Measurements from ENCODE around the gene JUNB.

JUNB gene

GRCh38 chr19:12774588-12775555, 16.4 kb upstream of the JUNB start, which contains the start of gene HOOK2:
HOOK2 (minus strand) TSS chr19:12775552; CDS start chr19:12775449, 103 bp downstream.
- peak; percentile 91 for DNase-seq

DNA sequence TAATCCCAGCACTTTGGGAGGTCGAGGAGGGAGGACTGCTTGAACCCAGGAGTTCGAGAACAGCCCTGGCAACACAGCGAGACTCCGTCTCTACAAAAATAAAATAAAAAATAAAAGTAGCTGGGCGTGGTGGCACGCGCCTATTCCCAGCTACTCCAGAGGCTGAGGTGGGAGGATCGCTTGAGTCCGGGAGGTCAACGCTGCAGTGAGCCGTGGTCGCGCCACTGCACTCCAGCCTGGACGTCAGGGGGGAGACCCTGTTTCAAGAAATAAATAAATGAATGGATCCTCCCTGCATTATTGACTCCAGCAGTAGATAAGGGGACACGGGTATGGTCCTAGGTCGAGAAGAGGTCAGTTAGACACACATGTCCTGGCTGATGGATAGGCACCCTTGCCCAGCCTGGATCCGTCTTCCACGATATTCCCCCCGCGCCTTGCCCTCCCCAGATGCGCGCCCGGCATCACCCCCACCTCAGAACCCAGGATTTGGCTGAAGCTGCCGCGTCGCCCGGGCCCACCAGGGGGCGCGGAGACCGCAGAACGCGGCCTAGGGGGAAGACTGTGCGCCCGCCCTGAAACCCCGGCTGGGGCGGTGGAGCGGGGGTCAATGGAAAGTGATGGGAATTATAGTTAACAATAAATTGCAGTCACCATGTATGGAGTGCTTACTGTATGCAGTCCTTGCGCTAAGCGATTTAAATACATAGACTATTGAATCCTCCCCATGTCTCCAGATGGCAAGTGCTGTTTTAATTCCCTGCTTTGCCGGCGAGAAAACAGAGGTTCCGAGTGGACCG, 13.9 kb upstream of the JUNB start:
- peak; percentile 62 for DNase-seq

DNA sequence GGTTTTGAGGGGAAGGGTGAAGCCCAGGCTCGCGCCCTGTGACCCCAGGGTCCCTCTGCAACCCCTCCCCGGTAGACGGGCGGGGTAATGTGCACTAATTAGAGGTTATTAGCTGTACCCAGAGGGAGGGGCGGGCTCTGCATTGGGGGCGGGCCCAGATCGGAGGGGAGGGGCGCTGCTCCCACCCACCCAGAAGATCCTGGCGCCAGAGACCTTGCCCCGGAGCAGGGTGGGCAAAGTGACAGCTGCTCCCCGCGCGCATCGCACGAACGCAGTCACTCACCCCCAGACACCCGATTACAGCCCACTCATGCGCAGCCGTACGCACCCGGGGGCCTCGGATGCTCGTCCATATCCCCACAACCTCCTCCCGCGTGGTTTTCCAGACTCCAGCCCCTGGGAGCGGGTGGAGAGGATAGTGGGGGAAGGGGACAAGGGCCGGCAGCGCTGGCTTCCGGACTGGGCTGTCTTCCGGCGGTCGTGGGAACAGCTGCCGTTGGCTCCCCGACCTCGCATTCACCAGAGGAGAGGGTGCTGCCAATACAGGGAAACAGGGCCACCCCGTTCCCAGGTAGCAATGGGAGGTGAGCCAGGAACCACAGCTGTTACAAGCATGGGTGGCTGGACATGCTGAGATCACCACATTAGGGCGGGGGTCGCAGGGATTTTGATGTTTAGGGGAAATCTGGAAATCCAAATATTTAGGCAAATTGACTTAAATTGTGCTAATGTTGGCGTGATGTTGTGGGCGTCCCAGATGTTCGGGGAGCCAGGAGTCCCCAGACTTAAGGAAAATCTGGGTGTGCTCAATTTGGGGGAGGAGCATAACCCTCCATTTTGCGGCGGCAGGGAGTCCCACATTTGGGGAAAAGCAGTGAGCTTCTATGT, 13.0 kb upstream of the JUNB start:
- peak; percentile 67 for DNase-seq

DNA sequence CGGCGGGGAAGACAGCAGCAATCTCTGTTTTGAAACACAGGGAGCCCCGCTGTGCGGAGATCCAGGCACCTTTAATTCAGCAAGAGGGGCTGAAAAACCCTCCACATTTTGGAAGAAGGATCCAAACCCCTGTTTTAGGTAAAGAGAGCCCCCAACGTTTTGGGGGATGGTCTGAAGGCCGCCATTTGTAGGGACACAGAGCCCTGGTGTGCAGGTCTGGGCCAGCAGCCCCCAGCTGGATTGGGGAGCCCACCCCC, 12.5 kb upstream of the JUNB start:
- no peak for DNase-seq

DNA sequence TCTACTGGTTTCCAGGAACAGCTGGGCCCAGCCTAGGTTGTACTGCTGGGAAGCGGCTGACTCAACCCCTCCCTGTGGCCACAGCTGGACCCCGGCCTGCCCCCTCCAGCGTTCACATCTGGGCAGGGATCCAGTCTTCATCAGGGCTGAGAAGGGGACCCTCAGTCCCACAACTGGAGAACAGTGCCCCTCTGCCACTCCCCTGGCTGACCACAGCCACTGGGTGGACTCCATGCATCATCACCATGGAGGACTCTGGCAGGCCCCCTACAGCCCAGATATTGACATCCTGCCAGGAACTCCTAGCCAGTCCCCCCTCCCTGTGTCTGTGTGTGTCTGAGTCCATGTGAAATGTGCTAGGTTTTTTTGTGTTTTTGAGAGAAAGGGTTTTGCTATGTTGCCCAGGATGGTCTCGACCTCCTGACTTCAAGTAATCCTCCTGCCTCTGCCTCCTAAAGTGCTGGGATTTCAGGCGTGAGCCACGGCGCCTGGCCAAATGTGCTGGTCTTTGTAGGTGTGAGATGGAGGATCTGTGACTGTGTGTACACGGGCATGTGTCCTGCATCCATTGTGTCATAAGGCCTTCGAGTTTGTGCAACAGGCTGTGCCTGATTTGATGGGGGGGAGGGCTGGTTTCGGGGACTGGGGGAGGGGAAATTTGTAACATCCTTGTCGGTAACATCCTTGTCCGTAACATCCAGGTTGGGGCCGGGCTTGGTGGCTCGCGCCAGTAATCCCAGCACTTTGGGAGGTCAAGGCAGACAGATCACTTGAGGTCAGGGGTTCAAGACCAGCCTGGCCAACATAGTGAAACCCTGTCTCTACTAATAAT, 11.9 kb upstream of the JUNB start:
- no peak for DNase-seq

DNA sequence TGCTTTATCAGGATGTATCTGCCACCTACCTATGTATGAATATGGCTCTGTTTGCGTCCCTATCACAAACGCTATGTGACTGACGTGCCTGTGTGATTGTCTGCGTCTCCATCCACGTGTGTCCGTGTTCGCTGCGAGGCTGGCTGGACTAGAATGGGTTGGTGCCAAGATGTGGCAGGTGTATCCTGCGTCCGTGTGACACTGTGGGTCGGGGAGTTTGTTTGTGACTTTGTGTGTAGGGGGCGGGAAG, 9.2 kb upstream of the JUNB start:
- no peak for DNase-seq

GRCh38 chr19:12782424-12783290, 8.6 kb upstream of the JUNB start:
- no peak for DNase-seq

- no peak for DNase-seq
Observed at GRCh38 chr19:12783291-12783848, 7.9 kb upstream of the JUNB start.

- DNase-seq, result no peak
Observed at GRCh38 chr19:12783849-12784393, 7.4 kb upstream of the JUNB start.

- no peak for DNase-seq
Observed at GRCh38 chr19:12784394-12784870, 6.9 kb upstream of the JUNB start.

GRCh38 chr19:12784871-12785430, 6.3 kb upstream of the JUNB start:
- no peak for DNase-seq

GRCh38 chr19:12785431-12786031, 5.8 kb upstream of the JUNB start:
- DNase-seq, result no peak

DNA sequence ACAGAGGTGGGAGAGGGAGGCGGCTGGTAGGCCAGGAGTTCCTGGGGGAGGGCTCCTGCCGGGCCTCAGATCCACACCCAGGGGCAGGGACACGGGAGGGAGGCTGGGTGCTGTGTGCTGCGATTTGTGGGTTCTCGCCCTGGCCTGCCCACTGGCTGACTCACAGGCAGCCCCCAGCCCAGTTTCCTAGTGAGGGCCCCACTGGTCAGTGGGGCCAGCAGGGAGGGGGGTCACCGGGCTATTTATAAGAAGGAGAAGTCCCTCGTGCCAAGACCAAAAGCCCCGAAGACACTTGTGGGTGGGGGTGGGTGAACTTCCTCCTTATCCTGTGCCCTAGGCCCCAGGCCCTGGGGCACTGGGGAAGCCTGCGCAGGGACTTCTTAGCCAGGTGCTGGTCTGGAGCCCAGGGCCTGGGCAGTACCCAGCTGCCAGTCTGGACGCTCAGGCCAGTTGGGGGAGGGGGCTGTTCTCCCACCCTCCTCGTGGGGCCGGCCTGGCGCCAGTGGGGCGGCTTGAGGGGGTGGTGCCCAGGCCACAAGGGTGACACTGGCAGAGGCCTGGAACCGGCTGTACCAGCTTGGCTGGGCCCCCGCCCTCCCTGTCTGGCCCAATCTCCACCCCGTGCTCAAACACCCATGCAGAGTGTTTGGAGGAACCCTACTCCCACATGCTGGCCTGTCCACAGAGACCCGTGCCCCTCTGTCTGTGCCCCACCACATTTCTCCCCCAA, 5.0 kb upstream of the JUNB start:
- no peak for DNase-seq

DNA sequence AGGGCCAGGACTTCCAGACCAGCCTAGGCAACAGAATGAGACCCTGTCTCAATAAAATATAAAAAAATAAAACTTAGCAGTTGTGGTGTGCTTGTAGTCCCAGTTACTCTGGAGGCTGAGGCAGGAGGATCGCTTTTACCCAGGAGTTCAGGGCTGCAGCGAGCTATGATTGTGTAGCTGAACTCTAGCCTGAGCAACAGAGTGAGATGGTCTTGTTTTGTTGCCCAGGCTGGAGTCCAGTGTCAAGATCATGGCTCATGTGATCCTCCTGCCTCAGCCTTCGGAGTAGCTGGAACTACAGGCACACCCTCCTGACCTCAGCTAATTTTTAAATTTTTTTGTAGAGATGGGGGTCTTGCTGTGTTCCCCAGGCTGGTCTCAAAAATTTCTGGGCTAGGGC, 4.3 kb upstream of the JUNB start:
- DNase-seq, result no peak

- no peak for DNase-seq
Observed at GRCh38 chr19:12787458-12787857, 3.8 kb upstream of the JUNB start.

DNA sequence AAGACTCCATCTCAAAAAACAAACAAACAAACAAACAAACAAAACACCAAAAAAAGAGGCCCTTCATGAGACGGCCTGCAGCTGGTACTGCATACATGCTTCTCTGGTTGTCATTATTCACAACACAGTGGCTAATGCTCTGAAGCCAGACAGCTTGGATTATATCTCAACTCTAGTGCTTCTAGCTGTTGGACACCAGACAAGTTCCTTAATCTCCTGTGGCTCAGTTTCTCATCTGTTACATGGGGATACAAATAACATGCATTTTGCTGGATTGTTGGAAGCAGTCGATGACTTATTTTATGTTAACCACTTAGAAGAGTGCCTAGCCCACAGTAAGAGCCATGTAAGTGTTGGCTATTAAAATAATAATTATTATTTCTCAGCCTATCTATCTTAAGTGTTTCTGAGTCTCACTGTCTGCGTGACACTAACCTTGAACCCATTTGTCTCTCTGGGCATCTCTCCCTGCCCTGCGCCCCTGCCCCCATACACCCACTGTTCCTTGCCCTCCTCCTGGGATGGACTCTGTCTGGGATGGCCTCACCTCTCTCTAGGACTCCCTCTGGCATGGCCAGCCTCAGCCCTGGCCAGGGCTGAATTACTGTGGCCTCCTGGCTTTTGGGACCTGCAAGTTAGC, 3.1 kb upstream of the JUNB start:
- DNase-seq, result no peak

- no peak for DNase-seq
Observed at GRCh38 chr19:12788682-12789097, 2.6 kb upstream of the JUNB start.

GRCh38 chr19:12789098-12789903, 2.0 kb upstream of the JUNB start:
- no peak for DNase-seq
